ENCODE data around the gene LRRC45.
"Not testable (repeated sequence)": the region's sequence is repeated elsewhere in the genome, so short reads cannot be mapped to it uniquely, and the experiment has no call there.

The LRRC45 gene

GRCh38 chr17:82036634-82037091 lies 13.6 kb downstream of the LRRC45 start:
- DNase-seq: no peak

- DNase-seq: peak; percentile 94
Measured at GRCh38 chr17:82037092-82037888, 14.2 kb downstream of the LRRC45 start, which contains the start of gene DCXR. TSS of gene DCXR (minus strand) at chr17:82037697. CDS start at chr17:82037682, 15 bp downstream.

GRCh38 chr17:82037889-82038195 lies 14.7 kb downstream of the LRRC45 start:
- no peak for DNase-seq

GRCh38 chr17:82038796-82039409 lies 15.8 kb downstream of the LRRC45 start:
- not testable (repeated sequence) for DNase-seq

- DNase-seq: no peak
Measured at GRCh38 chr17:82039695-82040299, 16.7 kb downstream of the LRRC45 start.

- DNase-seq: peak; percentile 23
Measured at GRCh38 chr17:82041144-82041814, 18.2 kb downstream of the LRRC45 start.

- no peak for DNase-seq
Measured at GRCh38 chr17:82042649-82043048, 19.5 kb downstream of the LRRC45 start.

GRCh38 chr17:82043507-82043906 lies 20.4 kb downstream of the LRRC45 start:
- DNase-seq: no peak

- DNase-seq: no peak
Measured at GRCh38 chr17:82045936-82046484, 22.9 kb downstream of the LRRC45 start.

- no peak for DNase-seq
Measured at GRCh38 chr17:82046903-82047302, 23.8 kb downstream of the LRRC45 start.

- DNase-seq: no peak
Measured at GRCh38 chr17:82047379-82047778, 24.3 kb downstream of the LRRC45 start.

GRCh38 chr17:82047914-82048570 lies 24.9 kb downstream of the LRRC45 start:
- no peak for DNase-seq

GRCh38 chr17:82048571-82048971 lies 25.5 kb downstream of the LRRC45 start:
- DNase-seq: no peak

GRCh38 chr17:82049106-82049505 lies 26.0 kb downstream of the LRRC45 start:
- no peak for DNase-seq

- DNase-seq: no peak
Measured at GRCh38 chr17:82049521-82049971, 26.4 kb downstream of the LRRC45 start.

- DNase-seq: no peak
Measured at GRCh38 chr17:82050152-82050760, 27.2 kb downstream of the LRRC45 start.

GRCh38 chr17:82050761-82051641 lies 27.9 kb downstream of the LRRC45 start:
- DNase-seq: no peak

- no peak for DNase-seq
Measured at GRCh38 chr17:82051776-82052637, 28.9 kb downstream of the LRRC45 start, which contains the start of the genes GPS1 and RFNG. TSS of gene GPS1 (plus strand) at chr17:82051898. CDS start at chr17:82051932, 34 bp downstream. TSS of gene RFNG (minus strand) at chr17:82051811. CDS start at chr17:82051766, 45 bp downstream.

GRCh38 chr17:82052638-82053059 lies 29.5 kb downstream of the LRRC45 start:
- DNase-seq: no peak

- no peak for DNase-seq
Measured at GRCh38 chr17:82053130-82053529, 30.0 kb downstream of the LRRC45 start.

All from T1000 (cell line).